Ascending aorta (tissue), 2 donors: ENCODE results near the gene MTCL1. TPM values are rescaled to one million over a fixed set of nuclear protein-coding genes. Genes with fewer than 3 reads are reported as not detected.

Experiments used
- DNase-seq, 2 donors: peaks; one replicate each; pipeline ENCODE4 v3.0.0-alpha.2; 2019; ENCODE audit warnings: low spot score in 2 of 2
- H3K27ac ChIP-seq, 2 donors: fragments of 200-600 bp; sonication (generic); one replicate each; pipeline ENCODE4 v1.5.1; 2016 to 2017; ENCODE audit warnings: mild to moderate bottlenecking in 1 of 2
- H3K27me3 ChIP-seq: fragments of 200-600 bp; sonication (generic); one replicate; pipeline ENCODE4 v1.5.1; 2017
- H3K36me3 ChIP-seq, 2 donors: fragments of 200-600 bp; sonication (generic); one replicate each; pipeline ENCODE4 v1.5.1; 2016
- H3K4me1 ChIP-seq, 2 donors: fragments of 200-600 bp; sonication (generic); one replicate each; pipeline ENCODE4 v1.5.1; 2016 to 2017; ENCODE audit warnings: mild to moderate bottlenecking in 1 of 2
- H3K4me3 ChIP-seq, 2 donors: fragments of 200-600 bp; sonication (generic); one replicate each; pipeline ENCODE4 v1.5.1; 2016 to 2017; ENCODE audit warnings: mild to moderate bottlenecking in 1 of 2
- H3K9me3 ChIP-seq, 2 donors: fragments of 200-600 bp; sonication (generic); one replicate each; pipeline ENCODE4 v1.5.1; 2016
- intact Hi-C: fragments of 100-400 bp; cut with DNase I; formaldehyde crosslinking; loops from one replicate; pipeline ENCODE4 v1.15.1; 2023
- total RNA-seq: library from RNA; depleted of rRNA; stranded (reverse); fragments of >200 nt; gene quantifications from one replicate; pipeline ENCODE4 v1.1.0, GENCODE V29; 2016
- TF ChIP-seq, protein P1 (sequence below), 3 experiments: fragments of 200-600 bp in 2 of 3; fragments of 450-650 bp in 1 of 3; sonication (generic) in 2 of 3; IDR thresholded peaks; one replicate each; pipeline ENCODE4 v1.5.1; 2016 to 2019; ENCODE audit warnings: antibody characterized with exemption in 3 of 3, mild to moderate bottlenecking in 1 of 3, moderate library complexity in 1 of 3

The MTCL1 gene
- total RNA-seq, 1 donor from 2014 or later, result 105 TPM

DNA sequence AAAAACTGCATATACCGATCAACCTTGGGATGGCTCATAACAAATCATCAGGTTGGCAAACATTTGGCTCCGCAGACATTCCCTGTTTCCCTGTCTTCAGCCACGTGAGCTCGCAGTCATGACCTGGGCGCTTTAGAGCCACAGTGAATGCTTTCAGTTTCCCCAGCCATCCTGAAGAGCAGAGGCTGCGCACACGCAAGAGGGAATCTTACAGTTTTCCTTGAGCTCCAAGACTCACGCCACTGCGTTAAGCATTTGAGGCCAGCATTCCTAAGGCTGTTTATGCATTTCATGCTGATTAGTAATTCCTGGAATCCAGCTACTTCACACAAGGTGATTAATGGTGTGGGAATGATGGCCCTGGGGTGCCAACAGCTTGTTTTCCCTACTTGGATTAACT is 95.1 kb downstream of the MTCL1 start:
- Histone ChIP-seq H3K27ac (peak overlapping the region; percentile 7 to 70), H3K4me1 (peaks cover 0 to 9% of the 10 kb centered on the region in 2 donors), H3K9me3 (no peaks in the 10 kb centered on the region), H3K4me3 (peak overlapping the region in 1 of 2 donors; percentile 55), H3K36me3 (no peaks in the 10 kb centered on the region), H3K27me3 (no peaks in the 10 kb centered on the region)
- no peak for DNase-seq
- intact Hi-C loops, result loop anchor here (2.0 kb wide), 1 partner anchor 96 kb away; the partner anchor contains the start of gene MTCL1
- TF ChIP-seq, protein P1, sequence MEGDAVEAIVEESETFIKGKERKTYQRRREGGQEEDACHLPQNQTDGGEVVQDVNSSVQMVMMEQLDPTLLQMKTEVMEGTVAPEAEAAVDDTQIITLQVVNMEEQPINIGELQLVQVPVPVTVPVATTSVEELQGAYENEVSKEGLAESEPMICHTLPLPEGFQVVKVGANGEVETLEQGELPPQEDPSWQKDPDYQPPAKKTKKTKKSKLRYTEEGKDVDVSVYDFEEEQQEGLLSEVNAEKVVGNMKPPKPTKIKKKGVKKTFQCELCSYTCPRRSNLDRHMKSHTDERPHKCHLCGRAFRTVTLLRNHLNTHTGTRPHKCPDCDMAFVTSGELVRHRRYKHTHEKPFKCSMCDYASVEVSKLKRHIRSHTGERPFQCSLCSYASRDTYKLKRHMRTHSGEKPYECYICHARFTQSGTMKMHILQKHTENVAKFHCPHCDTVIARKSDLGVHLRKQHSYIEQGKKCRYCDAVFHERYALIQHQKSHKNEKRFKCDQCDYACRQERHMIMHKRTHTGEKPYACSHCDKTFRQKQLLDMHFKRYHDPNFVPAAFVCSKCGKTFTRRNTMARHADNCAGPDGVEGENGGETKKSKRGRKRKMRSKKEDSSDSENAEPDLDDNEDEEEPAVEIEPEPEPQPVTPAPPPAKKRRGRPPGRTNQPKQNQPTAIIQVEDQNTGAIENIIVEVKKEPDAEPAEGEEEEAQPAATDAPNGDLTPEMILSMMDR (IDR thresholded peaks at IDR 0.05), result no peak

- intact Hi-C loops, result loop anchor here (2.0 kb wide), 1 partner anchor 96 kb away; the partner anchor contains the start of gene MTCL1
- no peaks in the 10 kb centered on the region for H3K9me3 ChIP-seq
- no peak for DNase-seq
- H3K27ac ChIP-seq, result peak overlapping the region; percentile 7 to 70
- TF ChIP-seq, protein P1 (IDR thresholded peaks at IDR 0.05), result no peak
- H3K4me3 ChIP-seq, result no peak overlapping the region
- H3K4me1 ChIP-seq, result peaks cover 0 to 9% of the 10 kb centered on the region in 2 donors
- H3K36me3 ChIP-seq, result no peaks in the 10 kb centered on the region
- H3K27me3 ChIP-seq, result no peaks in the 10 kb centered on the region
Measured at GRCh38 chr18:8800876-8801262, 95.5 kb downstream of the MTCL1 start.

DNA sequence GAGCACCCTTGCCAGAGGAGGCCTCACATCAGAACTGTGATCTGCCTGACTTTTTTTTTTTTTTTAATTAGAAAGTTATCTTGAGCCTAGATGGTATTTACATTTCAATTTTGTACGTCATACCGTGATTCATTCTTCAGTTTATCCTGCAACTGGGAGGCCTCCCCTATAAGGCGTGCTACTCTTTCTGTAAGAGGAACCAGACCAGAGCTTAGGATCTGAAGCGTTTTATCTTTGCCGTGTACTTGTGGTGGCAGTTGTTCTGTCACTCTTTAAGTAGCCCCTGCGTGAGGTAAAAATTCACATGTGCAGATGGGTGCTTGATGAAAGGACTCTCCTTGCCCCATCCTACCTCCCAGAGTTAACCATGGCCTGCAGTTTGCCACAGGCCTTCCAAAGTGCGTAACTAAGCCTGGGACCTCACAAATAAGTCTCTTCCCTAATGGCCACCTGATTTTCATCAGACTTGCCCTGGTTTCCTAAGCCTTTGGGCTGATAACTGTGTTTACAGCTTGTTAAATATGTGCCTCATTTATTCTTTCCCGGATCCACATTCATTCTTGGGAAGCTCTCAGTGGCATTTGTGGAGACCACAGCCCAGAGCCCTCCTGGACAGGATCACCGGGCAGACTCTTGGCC is 96.0 kb downstream of the MTCL1 start:
- no peaks in the 10 kb centered on the region for H3K36me3 ChIP-seq
- intact Hi-C loops, result loop anchor here (2.0 kb wide), 1 partner anchor 97 kb away; the partner anchor contains the start of gene MTCL1
- no peaks in the 10 kb centered on the region for H3K27me3 ChIP-seq
- H3K4me3 ChIP-seq, result no peak overlapping the region
- peak overlapping the region in 1 of 2 donors; percentile 70 for H3K27ac ChIP-seq
- no peak for DNase-seq
- TF ChIP-seq, protein P1 (IDR thresholded peaks at IDR 0.05), result no peak
- peaks cover 0 to 9% of the 10 kb centered on the region in 2 donors for H3K4me1 ChIP-seq
- H3K9me3 ChIP-seq, result no peaks in the 10 kb centered on the region

DNA sequence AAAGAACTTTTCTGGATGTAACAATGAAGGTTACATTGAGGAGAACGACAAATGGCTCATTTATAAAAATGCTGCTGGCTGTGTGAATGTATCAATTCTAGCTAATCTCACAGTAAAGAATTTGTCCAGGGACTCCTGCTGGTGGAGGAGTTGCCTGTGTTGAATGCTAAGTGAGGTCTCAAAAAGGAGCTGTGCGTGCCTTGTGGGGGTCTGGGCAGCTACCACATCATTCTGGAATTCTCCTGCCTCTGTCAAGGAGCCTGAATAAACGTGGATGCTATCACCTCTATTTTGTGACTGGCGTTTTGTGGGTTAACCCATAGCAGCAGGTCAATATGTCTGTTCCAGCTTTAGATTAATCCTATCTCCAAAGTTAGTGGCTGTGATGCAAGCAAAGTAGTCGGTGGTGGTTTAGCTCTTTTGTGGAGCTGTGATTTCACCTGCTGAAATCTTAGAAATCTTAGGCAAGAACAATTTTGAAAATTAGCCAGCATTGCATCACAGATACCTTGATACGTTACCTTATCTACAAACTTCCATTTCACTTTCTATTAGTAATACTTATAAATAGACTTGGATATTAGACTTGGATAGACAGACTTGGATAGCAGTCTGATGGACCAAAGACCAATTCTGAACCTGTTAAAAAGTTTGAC is 96.8 kb downstream of the MTCL1 start:
- Histone ChIP-seq H3K36me3 (no peaks in the 10 kb centered on the region), H3K27ac (no peak overlapping the region), H3K27me3 (no peaks in the 10 kb centered on the region), H3K4me3 (no peak overlapping the region), H3K9me3 (no peaks in the 10 kb centered on the region), H3K4me1 (peaks cover 0 to 9% of the 10 kb centered on the region in 2 donors)
- intact Hi-C loops, result no loop called here
- DNase-seq, result no peak
- TF ChIP-seq, protein P1 (IDR thresholded peaks at IDR 0.05), result no peak

GRCh38 chr18:8803063-8803795 is 97.9 kb downstream of the MTCL1 start:
- intact Hi-C loops, result no loop called here

More at GRCh38 chr18:8803063-8803795, 97.9 kb downstream of the MTCL1 start:
- no peak for DNase-seq
- Histone ChIP-seq H3K4me1 (peaks cover 0 to 9% of the 10 kb centered on the region in 2 donors), H3K27me3 (no peaks in the 10 kb centered on the region), H3K27ac (no peak overlapping the region), H3K4me3 (no peak overlapping the region), H3K9me3 (no peaks in the 10 kb centered on the region), H3K36me3 (no peaks in the 10 kb centered on the region)
- TF ChIP-seq, protein P1 (IDR thresholded peaks at IDR 0.05), result no peak
